ENCODE results near the gene CABS1.

- TF ChIP-seq CTCF (IDR thresholded peaks at IDR 0.05) (no peak), EZH2 (IDR thresholded peaks at IDR 0.05) (no peak)
Observed at GRCh38 chr4:70291341-70291740, 43.4 kb upstream of the CABS1 start.
